Renal pelvis (tissue), 12 donors: Measurements from ENCODE around the gene HRH3. TPM values are rescaled to one million over a fixed set of nuclear protein-coding genes. Genes with fewer than 3 reads are reported as not detected.
A peak's percentile ranks its signal among the peaks of the same experiment; 100 is the strongest.

Experiments used
- DNase-seq: peaks from one replicate; pipeline ENCODE4 v3.0.0-alpha.2; 2013
- long read RNA-seq, 16 experiments: transcript quantifications; one replicate each; lab custom pipeline, GENCODE V29; 2026
- polyA plus RNA-seq, 3 donors: library from polyadenylated mRNA; unstranded; fragments of 120-200 nt; gene quantifications; one replicate each; pipeline ENCODE4 v1.2.1, GENCODE V29; 2013; ENCODE audit not compliant: insufficient read length in 3 of 3

The HRH3 gene
- polyA plus RNA-seq, result under 1 TPM in 2 of 3 donors, not detected in 1; 0.11 to 0.19 TPM
- long read RNA-seq, donor 1, result 0 reads
- long read RNA-seq, donor 2, result 0 reads
- long read RNA-seq, donor 3, partial matches to known transcripts, result 0 of 1 reads
- long read RNA-seq, donor 3, other reads (novel, unspliced or antisense), result 0 of 1 reads
- long read RNA-seq, donor 4, result 0 reads
- long read RNA-seq, donor 5, result 0 reads
- long read RNA-seq, donor 6, result 0 reads
- long read RNA-seq, donor 7, result 0 reads
- long read RNA-seq, donor 8, result 0 reads
- long read RNA-seq, donor 9, result 0 reads
- long read RNA-seq, donor 10, result 0 reads
- long read RNA-seq, donor 11, result 0 reads
- long read RNA-seq, donor 12, result 0 reads
- long read RNA-seq, donor 13, result 0 reads
- long read RNA-seq, donor 14, result 0 reads
- long read RNA-seq, donor 15, partial matches to known transcripts, result 0 of 1 reads
- long read RNA-seq, donor 15, other reads (novel, unspliced or antisense), result 0 of 1 reads
- long read RNA-seq, donor 16, result 0 reads

DNA sequence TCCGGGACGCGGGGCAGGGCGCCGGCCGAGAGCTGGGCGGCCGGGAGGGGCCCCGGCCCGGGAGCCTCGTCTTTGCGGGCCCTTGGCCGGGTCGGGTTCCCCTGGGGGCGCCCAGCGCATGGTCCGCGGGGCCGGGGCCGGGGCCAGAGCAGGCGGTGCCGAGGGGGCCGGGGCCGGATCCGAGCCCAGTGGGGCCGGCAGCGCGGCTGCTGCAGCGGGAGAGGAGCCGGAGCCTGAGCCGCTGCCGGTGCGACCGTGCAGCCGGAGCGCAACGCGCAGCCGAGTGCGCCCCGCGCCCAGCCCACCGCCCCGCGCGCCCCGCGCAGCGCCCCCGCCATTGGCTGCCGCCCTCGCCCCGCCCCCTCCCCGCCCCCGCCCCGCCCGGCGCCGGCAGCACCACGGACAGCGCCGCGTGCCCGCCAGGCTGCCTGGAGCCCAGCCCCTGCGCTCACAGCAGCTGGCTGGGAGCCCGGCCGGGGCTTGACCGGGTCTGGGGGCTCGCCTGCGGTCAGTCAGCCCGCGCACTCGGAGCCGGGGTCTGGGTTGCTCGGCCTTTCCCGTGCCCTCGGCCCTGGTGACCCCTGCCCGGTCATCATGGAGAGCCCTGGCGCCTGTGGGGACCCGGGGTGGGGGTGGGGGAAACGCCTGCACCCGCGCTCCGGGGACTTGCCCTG lies at the start of gene HRH3:
Gene HRH3 (minus strand): TSS at position 287 of the 674 bp plus-strand sequence. CDS start 308 bp downstream, outside the sequence.
- peak; percentile 67 for DNase-seq

DNA sequence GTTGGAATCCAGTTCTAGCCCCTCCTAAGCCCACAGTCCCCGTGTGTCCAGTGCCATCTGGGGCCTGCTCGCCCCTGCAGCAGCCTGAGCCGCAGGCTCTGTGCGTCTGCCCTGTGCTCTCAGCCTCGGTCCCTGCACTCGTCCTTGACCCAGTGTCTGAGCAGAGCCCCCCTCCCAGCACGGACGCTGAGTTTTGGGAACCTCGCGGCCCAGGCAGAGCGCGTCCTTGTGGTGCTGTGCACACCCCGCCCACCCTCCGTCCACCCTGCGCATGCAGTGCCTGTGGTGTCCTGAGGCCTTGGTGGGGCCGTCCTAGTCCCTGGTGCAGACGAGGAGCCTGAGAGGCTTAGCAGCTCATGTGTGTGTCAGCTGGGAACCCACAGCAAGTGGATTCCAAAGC lies 49.8 kb upstream of the HRH3 start:
- DNase-seq, result no peak

DNA sequence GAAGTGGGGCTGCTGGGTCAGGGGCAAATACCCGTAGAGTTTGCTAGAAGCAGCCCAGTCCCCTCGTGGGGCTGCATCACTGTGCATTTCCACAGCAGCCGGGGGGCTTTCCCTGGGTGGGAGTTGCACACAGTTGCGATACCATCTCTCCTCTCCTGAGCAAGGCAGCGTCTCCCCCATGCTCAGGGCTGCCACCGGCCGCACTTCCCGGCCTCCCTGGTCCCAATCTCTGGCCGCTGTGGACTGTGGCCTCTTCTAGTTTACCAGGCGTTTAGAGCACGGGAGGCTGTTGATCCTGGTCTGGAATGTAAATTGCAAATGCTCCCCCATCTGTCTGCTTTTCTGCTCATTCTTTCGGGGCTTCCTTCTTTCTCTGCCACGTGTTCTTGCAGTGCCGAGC lies 49.3 kb upstream of the HRH3 start:
- DNase-seq, result no peak

DNA sequence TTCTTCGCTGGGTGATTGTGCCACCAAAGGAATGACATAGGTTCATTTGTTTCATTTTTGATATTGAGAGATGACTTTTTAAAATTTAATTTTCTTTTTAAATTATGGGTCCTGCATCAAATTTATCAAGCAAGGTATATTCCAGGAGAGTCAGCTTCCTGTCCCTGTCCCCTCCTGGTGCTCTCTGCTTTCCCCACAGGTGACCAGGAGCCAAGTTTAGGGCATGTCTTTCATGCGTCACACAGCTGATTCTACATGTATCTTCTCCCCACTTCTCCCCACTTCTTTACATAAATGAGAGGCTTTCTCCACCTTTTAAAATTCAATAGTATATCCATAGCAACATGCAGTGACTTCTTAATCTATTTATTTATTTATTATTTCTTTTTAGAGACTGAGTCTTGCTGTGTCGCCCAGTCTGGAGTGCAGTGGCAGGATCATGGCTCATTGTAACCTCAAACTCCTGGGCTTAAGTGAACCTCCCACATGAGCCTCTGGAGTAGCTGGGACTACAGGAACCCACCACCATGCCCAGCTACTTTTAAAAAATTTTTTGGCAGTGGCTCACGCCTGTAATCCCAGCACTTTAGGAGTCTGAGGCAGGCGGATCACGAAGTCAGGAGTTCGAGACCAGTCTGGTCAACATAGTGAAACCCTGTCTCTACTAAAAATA lies 48.3 kb upstream of the HRH3 start:
- DNase-seq, result no peak

- DNase-seq, result no peak
Measured at GRCh38 chr20:62267543-62267942, 47.5 kb upstream of the HRH3 start.

DNA sequence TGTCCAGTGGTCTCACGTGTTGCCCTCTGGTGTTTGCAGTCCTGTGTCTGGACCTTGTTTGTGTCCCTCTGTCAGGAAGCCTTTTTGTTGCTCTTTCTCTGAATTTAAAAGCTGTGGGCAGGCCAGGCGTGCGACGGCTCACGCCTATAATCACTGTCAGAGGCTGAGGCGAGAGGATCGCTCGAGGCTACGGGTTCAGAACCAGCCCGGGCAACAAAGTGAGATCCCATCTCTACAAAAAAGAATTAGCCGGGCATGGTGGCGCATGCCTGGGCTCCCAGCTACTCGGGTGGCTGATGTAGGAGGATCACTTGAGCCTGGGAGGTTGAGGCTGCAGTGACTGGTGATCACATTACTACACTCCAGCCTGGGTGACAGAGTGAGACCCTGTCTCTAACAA lies 46.8 kb upstream of the HRH3 start:
- no peak for DNase-seq

DNA sequence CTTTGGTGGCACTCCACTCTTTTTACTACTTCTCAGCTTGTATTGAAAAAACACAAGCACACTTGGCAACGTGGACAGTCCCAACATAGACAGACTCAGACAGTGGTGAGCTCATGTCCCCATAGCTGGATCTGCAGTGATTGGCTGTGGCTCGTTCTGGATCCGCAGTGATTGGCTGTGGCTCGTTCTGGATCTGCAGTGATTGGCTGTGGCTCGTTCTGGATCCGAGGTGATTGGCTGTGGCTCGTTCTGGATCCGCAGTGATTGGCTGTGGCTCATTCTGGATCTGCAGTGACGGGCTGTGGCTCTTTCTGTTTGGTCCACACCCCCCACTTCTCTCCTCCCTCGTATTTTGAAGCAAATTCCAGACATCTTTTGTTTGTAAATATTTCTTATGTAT lies 46.3 kb upstream of the HRH3 start:
- DNase-seq, result no peak

GRCh38 chr20:62265365-62265764 lies 45.3 kb upstream of the HRH3 start:
- DNase-seq, result no peak

- no peak for DNase-seq
Measured at GRCh38 chr20:62263396-62263795, 43.3 kb upstream of the HRH3 start.

DNA sequence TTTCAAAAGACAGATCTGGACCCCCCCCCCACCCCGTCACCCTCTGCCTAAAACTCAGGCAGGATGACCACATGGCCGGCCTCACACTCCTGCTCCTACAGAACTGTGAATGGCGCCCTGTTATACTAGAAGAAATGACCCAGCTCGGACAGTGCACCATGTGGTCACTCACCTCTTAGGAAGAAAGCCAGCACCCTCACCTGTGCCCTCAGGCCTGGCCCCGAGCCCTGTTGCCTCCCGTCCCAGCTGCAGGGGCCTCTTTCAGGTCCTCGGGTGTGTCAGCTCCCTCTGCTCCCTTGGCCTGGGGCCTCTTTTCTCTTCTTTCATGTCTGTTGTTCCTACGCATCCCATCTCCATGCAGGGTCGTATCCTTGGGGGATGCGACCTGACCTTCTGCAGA lies 42.0 kb upstream of the HRH3 start:
- no peak for DNase-seq

- no peak for DNase-seq
Measured at GRCh38 chr20:62259294-62259565, 39.2 kb upstream of the HRH3 start.

GRCh38 chr20:62258499-62259293 lies 38.6 kb upstream of the HRH3 start:
- DNase-seq, result no peak

GRCh38 chr20:62255976-62256375 lies 35.9 kb upstream of the HRH3 start:
- no peak for DNase-seq

- no peak for DNase-seq
Measured at GRCh38 chr20:62254021-62254724, 34.1 kb upstream of the HRH3 start.

DNA sequence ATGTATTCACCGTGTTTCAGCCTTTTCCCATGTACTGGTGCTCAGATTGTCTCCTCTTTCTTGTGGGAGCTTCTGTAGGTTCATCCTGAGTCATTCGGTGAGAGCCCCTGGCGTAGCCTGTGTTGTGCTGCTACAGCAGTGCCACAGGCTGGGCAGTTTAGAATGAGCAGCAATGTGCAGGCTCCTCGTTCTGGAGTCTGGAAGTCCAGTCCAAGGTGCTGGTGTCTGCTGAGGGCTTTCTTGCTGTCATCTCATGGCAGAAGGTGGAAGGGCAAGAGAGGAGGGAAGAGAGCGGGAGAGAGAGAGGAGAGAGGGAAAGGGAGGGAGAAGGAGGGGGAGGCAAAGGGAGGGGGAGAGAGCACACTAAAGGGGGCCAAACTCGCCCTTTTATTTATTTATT lies 33.3 kb upstream of the HRH3 start:
- no peak for DNase-seq

DNA sequence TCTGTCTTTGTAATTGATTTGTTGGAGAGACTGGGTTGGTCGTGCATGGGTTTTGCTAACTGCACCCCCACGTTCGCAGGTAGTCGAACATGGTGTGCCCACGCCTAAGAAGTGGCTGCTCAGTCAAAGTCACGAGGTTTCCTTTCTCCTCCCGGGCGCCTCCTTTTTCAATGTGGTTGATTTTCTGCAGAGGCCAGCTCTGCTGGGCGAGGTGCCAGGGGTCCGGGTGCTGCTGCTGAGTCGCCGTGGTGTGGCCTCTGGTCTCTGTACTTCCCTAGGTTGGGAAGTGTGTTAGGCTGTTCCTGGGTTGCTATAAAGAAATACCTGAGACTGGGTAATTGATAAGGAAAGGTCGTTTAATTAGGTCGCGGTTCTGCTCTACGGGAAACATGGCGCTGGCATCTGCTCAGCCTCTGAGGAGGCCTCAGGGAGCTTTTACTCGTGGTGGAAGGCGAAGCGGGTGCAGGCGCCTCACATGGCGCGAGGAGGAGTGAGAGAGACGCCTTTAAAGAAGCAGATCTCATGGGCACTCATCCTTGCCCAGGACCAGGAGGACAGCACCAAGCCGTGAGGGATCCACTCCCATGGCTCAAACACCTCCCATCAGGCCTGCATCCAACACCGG lies 32.4 kb upstream of the HRH3 start:
- DNase-seq, result no peak

DNA sequence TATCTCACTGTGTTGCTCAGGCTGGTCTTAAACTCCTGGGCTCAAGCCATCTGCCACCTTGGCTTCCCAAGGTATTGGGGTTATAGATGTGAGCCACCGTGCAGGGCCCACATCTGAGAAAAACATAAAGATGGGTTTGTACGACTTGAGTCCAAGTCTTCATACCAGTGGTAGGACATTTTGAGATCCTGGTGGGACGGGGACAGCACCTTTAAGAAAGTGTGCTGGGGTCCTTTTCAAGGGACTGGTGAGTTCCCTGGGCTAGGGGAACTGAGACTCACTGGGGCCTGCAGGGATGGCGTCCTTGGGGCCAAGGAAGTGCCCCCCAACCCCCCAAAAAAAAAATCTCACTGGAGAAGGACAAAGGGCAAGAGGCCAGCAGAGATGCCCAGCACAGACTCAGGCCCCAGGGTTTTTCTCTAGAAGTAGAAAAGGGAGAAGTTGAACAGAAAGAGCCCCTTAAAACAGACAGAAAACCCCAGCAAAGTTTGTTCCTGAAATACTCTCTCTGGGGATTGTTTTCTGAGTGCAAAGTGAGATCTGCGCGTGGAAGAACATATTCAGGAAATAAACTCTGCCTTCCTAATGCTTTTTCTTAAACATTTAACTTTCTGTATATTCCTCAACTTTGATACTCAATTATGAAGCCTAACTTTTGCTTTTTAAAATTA lies 28.9 kb upstream of the HRH3 start:
- DNase-seq, result no peak

- no peak for DNase-seq
Measured at GRCh38 chr20:62246872-62247652, 27.0 kb upstream of the HRH3 start.

GRCh38 chr20:62246431-62246830 lies 26.4 kb upstream of the HRH3 start:
- no peak for DNase-seq

DNA sequence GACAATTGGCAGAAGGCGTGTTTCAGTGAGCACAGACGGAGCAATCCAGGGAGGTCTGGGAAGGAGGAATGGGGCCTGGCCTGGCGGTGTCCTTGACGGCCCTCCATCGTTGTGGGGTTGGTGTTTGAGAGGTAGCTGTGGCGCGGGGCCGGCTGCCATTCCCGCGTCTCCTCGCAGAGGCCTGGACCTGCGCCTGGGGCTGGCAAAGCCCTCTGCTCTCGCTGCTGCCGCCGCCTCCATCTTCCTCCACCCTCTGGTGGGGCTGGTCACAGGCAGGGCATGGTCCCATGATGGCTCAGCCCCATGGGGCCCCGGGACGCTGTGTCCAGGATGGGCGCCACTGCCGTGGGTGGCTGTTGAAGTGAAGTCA lies 25.8 kb upstream of the HRH3 start:
- DNase-seq, result no peak
